Spleen (tissue), 11 donors: Measurements from ENCODE around the gene CAMK1D. TPM values are rescaled to one million over a fixed set of nuclear protein-coding genes. Genes with fewer than 3 reads are reported as not detected.
A peak's percentile ranks its signal among the peaks of the same experiment; 100 is the strongest.

Experiments used
- DNase-seq: peaks from one replicate; pipeline ENCODE4 v3.0.0-alpha.2; 2020
- H3K27ac ChIP-seq, 8 donors: fragments of 200-600 bp; sonication (generic) in 7 of 8; 1 replicate in 4 of 8; 2 replicates in 4 of 8; pipeline versions ENCODE4 v1.5.0 to v1.8.0; 2016 to 2021; ENCODE audit warnings: inconsistent platforms in 4 of 8, mild to moderate bottlenecking in 4 of 8, moderate library complexity in 1 of 8
- H3K27me3 ChIP-seq, 7 donors: fragments of 200-600 bp; sonication (generic) in 6 of 7; replicated peaks in 1 of 7; 1 replicate in 4 of 7; 2 replicates in 3 of 7; pipeline versions ENCODE4 v1.5.0 to v1.8.0; 2016 to 2021; ENCODE audit warnings: inconsistent platforms in 3 of 7, mild to moderate bottlenecking in 1 of 7
- H3K36me3 ChIP-seq, 6 donors: fragments of 200-600 bp; sonication (generic) in 5 of 6; 1 replicate in 4 of 6; 2 replicates in 2 of 6; pipeline versions ENCODE4 v1.5.0 to v1.8.0; 2016 to 2021; ENCODE audit warnings: inconsistent platforms in 2 of 6
- H3K4me1 ChIP-seq, 6 donors: fragments of 200-600 bp; sonication (generic) in 5 of 6; 1 replicate in 3 of 6; 2 replicates in 3 of 6; pipeline versions ENCODE4 v1.5.0 to v1.8.0; 2016 to 2021; ENCODE audit warnings: inconsistent platforms in 3 of 6
- H3K4me3 ChIP-seq, 8 donors: fragments of 200-600 bp; sonication (generic) in 7 of 8; 1 replicate in 4 of 8; 2 replicates in 4 of 8; pipeline versions ENCODE4 v1.5.0 to v1.8.0; 2016 to 2021; ENCODE audit warnings: inconsistent platforms in 4 of 8, mild to moderate bottlenecking in 4 of 8, moderate library complexity in 2 of 8
- H3K9me3 ChIP-seq, 8 donors: fragments of 200-600 bp; sonication (generic) in 7 of 8; 1 replicate in 4 of 8; 2 replicates in 4 of 8; pipeline versions ENCODE4 v1.5.0 to v1.8.0; 2016 to 2021; ENCODE audit warnings: inconsistent platforms in 4 of 8
- CTCF ChIP-seq, 11 experiments: fragments of 200-600 bp in 7 of 11; fragments of 450-650 bp in 4 of 11; sonication (generic) in 4 of 11; IDR thresholded peaks in 8 of 11; conservative IDR thresholded peaks in 3 of 11; 1 replicate in 7 of 11; 2 replicates in 4 of 11; pipeline versions ENCODE4 v1.4.0 to v1.8.0; 2016 to 2021; ENCODE audit warnings: antibody characterized with exemption in 11 of 11, inconsistent platforms in 4 of 11, mild to moderate bottlenecking in 1 of 11
- POLR2A ChIP-seq, 3 donors: fragments of 450-650 bp; IDR thresholded peaks; one replicate each; pipeline ENCODE4 v1.5.1; 2017; ENCODE audit warnings: antibody characterized with exemption in 3 of 3, mild to moderate bottlenecking in 1 of 3
- POLR2AphosphoS5 ChIP-seq, 3 donors: sonication (generic); formaldehyde crosslinking; IDR thresholded peaks; one replicate each; pipeline ENCODE4 v1.5.1; 2017; ENCODE audit warnings: antibody characterized with exemption in 3 of 3
- WGBS, 5 donors: extraction: QIAGEN DNeasy Blood & Tissue Kit in 3 of 5; methylation state at CpG; one replicate each; pipeline versions ENCODE4 v1.1.5 to v1.1.7; 2013 to 2018; 5-methylcytosine and 5-hydroxymethylcytosine counted together
- intact Hi-C: fragments of 100-400 bp; cut with DNase I; formaldehyde crosslinking; loops from one replicate; pipeline ENCODE4 v1.15.0; 2023; ENCODE audit warnings: low total_unique reads
- polyA plus RNA-seq, 3 donors: library from polyadenylated mRNA; stranded (reverse); fragments of 200-250 nt; gene quantifications; one replicate each; pipeline ENCODE4 v1.2.1, GENCODE V29; 2013
- total RNA-seq, 7 donors: library from RNA; depleted of rRNA in 3 of 7; stranded (reverse); fragments of >200 nt in 3 of 7; fragmentation: NEBNext Ultra II Directional in 4 of 7; extraction: Animal tissue kit (Norgen Biotek cat#: 25700) in 4 of 7; gene quantifications; one replicate each; pipeline versions ENCODE4 v1.1.0 to v1.2.1, GENCODE V29; 2016 to 2021
- donor health status: healthy with polysubstance abuse.
- donor health status: DM: no; HTN: no; CAD: no; lungs with moderate emphysema.
- donor health status: DM: no; HTN: no; CAD: no.
- donor health status: Bipolar disorder and iron deficiency.
- donor health status: healthy.
- donor health status: DM: no; HTN: no; CAD: no.
- donor health status: DM: yes; HTN: yes; CAD: no.

Gene CAMK1D
- total and polyA plus RNA-seq, 10 donors = 6.8 to 34.5 (median 20.0) TPM

- H3K9me3 ChIP-seq = peaks cover 0 to 5% (median 0%) of the 10 kb centered on the region in 8 donors
- H3K27me3 ChIP-seq = no peaks in the 10 kb centered on the region
- DNase-seq = no peak
- H3K36me3 ChIP-seq = no peaks in the 10 kb centered on the region
- intact Hi-C loops = no loop called here
- H3K4me1 ChIP-seq = peaks cover 0 to 12% (median 0%) of the 10 kb centered on the region in 6 donors
- TF ChIP-seq CTCF (IDR thresholded peaks at IDR 0.05 in 8 of 11, conservative IDR thresholded peaks at IDR 0.05 in 3 of 11) = no peak
- TF ChIP-seq POLR2AphosphoS5 (IDR thresholded peaks at IDR 0.05) = no peak
- no peak for TF ChIP-seq POLR2A (IDR thresholded peaks at IDR 0.05)
- 92 to 99% (median 97%) methylated on average over 6 to 10 of the region's 10 CpGs for WGBS, 5 donors
- H3K27ac ChIP-seq = no peak overlapping the region
- no peak overlapping the region for H3K4me3 ChIP-seq
Observed at GRCh38 chr10:12470719-12471118, 121.4 kb downstream of the CAMK1D start.

- 62 to 89% (median 77%) methylated on average over 3 to 5 of the region's 5 CpGs for WGBS, 5 donors
- Histone ChIP-seq H3K4me3 (no peak overlapping the region), H3K4me1 (peaks cover 0 to 12% (median 0%) of the 10 kb centered on the region in 6 donors), H3K27ac (no peak overlapping the region), H3K36me3 (no peaks in the 10 kb centered on the region), H3K9me3 (peaks cover 0 to 5% (median 0%) of the 10 kb centered on the region in 8 donors), H3K27me3 (no peaks in the 10 kb centered on the region)
- no peak for TF ChIP-seq POLR2AphosphoS5 (IDR thresholded peaks at IDR 0.05)
- TF ChIP-seq POLR2A (IDR thresholded peaks at IDR 0.05) = no peak
- no peak for TF ChIP-seq CTCF (IDR thresholded peaks at IDR 0.05 in 8 of 11, conservative IDR thresholded peaks at IDR 0.05 in 3 of 11)
- peak; percentile 24 for DNase-seq
- intact Hi-C loops = no loop called here
Observed at GRCh38 chr10:12471135-12471534, 121.8 kb downstream of the CAMK1D start.

- no peak overlapping the region for H3K4me3 ChIP-seq
- DNase-seq = peak; percentile 64
- H3K4me1 ChIP-seq = peaks cover 0 to 3% (median 0%) of the 10 kb centered on the region in 6 donors
- H3K9me3 ChIP-seq = peaks cover 0 to 5% (median 0%) of the 10 kb centered on the region in 8 donors
- no peak overlapping the region for H3K27ac ChIP-seq
- intact Hi-C loops = no loop called here
- 81 to 94% (median 89%) methylated on average over 6 of the region's 6 CpGs for WGBS, 5 donors
- H3K36me3 ChIP-seq = no peaks in the 10 kb centered on the region
- TF ChIP-seq CTCF (IDR thresholded peaks at IDR 0.05 in 8 of 11, conservative IDR thresholded peaks at IDR 0.05 in 3 of 11) (no peak), POLR2AphosphoS5 (IDR thresholded peaks at IDR 0.05) (no peak), POLR2A (IDR thresholded peaks at IDR 0.05) (no peak)
- no peaks in the 10 kb centered on the region for H3K27me3 ChIP-seq
Observed at GRCh38 chr10:12473491-12473890, 124.1 kb downstream of the CAMK1D start.

- H3K4me3 ChIP-seq = no peak overlapping the region
- intact Hi-C loops = no loop called here
- no peak for DNase-seq
- no peaks in the 10 kb centered on the region for H3K36me3 ChIP-seq
- 89 to 96% (median 94%) methylated on average over 8 of the region's 8 CpGs for WGBS, 5 donors
- peaks cover 0 to 7% (median 0%) of the 10 kb centered on the region in 6 donors for H3K4me1 ChIP-seq
- no peak overlapping the region for H3K27ac ChIP-seq
- peaks cover 0 to 5% (median 0%) of the 10 kb centered on the region in 8 donors for H3K9me3 ChIP-seq
- TF ChIP-seq POLR2AphosphoS5 (IDR thresholded peaks at IDR 0.05) = no peak
- no peak for TF ChIP-seq CTCF (IDR thresholded peaks at IDR 0.05 in 8 of 11, conservative IDR thresholded peaks at IDR 0.05 in 3 of 11)
- TF ChIP-seq POLR2A (IDR thresholded peaks at IDR 0.05) = no peak
- H3K27me3 ChIP-seq = no peaks in the 10 kb centered on the region
Observed at GRCh38 chr10:12474727-12475412, 125.5 kb downstream of the CAMK1D start.
